RWPE1 (cell line): ENCODE data around the gene METAP1D.

Source experiments
- CTCF ChIA-PET: fragments of 350-600 bp; sonication (Branson Sonifier 250); formaldehyde crosslinking; extraction: SDS; loops from one replicate; lab custom pipeline; 2021; lab: Yijun Ruan, JAX
- POLR2A ChIA-PET: fragments of 400-600 bp; formaldehyde crosslinking; extraction: SDS; loops from one replicate; lab custom pipeline; 2020; ENCODE audit warnings: antibody characterized with exemption; ENCODE audit not compliant: low non-redundant PET; lab: Yijun Ruan, JAX
- DNase-seq: peaks from one replicate; pipeline ENCODE4 v3.0.0; 2012; ENCODE audit warnings: low spot score
- H3K27ac ChIP-seq: fragments of 450-650 bp; 2 replicates; pipeline ENCODE4 v1.5.1; 2017
- TF ChIP-seq, protein P1 (sequence below): fragments of 450-650 bp; conservative IDR thresholded peaks from 2 replicates; pipeline ENCODE4 v1.5.1; 2017; ENCODE audit warnings: low read depth, mild to moderate bottlenecking

METAP1D gene

DNA sequence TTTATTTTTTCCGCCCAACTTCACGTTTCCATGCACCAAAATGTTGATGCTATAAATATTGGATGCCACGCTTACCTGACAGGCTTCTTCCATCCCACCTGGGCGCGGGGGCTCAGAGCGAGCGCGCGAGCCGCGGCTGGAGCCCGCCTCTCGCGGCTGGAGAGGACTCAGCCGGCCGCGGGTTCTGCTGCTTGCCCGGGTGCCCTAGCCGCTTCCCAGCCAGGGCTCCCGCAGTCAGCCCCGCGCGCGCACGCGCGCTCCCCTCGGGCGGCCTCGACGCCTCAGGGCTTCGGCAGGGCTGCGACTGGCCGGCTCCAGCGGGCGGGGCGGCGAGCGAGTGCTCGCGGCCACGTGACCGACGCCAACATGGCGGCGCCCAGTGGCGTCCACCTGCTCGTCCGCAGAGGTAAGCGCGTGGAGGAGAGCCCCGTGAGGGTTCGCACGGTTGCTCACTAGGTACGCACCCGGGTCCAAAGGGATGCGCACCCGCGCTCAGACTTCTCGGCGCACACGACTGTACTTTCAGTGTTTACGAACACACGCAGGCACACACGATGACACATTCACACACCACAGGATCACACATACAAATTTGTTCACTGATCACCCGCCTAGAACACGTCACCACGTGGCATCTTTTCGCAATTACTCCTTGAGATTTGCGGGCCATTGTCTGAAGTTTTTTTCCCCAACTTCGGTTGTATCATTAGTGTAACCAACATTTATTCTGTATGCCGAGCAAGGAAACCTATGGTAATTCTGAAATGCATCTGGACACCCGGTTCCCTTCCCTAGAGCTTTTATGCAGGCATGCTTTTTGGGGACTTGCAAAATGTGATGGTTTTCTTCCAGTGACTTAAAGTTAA lies at the start of gene METAP1D:
Gene METAP1D (plus strand): TSS at position 350 of the 866 bp plus-strand sequence. CDS start 17 bp downstream, at position 367.
- peak; percentile 86 for DNase-seq
- peak within 1 kb of the TSS; percentile 77 for H3K27ac ChIP-seq
- POLR2A ChIA-PET = interaction anchor here (0.6 kb wide), 1 partner anchor 48 kb away, joined by 4 read pairs; no protein-coding TSS in a partner anchor
- TF ChIP-seq, protein P1, sequence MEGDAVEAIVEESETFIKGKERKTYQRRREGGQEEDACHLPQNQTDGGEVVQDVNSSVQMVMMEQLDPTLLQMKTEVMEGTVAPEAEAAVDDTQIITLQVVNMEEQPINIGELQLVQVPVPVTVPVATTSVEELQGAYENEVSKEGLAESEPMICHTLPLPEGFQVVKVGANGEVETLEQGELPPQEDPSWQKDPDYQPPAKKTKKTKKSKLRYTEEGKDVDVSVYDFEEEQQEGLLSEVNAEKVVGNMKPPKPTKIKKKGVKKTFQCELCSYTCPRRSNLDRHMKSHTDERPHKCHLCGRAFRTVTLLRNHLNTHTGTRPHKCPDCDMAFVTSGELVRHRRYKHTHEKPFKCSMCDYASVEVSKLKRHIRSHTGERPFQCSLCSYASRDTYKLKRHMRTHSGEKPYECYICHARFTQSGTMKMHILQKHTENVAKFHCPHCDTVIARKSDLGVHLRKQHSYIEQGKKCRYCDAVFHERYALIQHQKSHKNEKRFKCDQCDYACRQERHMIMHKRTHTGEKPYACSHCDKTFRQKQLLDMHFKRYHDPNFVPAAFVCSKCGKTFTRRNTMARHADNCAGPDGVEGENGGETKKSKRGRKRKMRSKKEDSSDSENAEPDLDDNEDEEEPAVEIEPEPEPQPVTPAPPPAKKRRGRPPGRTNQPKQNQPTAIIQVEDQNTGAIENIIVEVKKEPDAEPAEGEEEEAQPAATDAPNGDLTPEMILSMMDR = no peak
- CTCF ChIA-PET = interaction anchor here (0.9 kb wide), 1 partner anchor 13 kb away, joined by 3 read pairs; no protein-coding TSS in a partner anchor

DNA sequence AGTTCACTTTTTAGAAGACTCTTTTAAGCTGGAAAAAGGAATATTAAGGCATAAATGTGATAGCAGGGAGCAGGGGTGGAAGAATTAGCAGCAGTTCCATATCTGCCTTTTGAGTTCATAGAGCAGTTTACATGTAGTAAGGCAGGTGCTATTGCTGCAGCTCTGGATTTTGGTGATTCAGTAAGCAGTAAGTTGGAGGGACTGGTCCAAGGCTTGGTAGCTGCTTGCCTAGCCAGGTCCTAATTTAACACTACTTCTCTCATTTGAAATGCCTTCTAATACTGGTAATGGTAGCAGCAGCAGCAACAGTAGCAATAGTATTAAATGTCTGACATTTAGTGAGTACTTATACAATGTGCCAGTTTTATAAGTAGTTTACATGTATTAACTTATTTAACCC lies 47.5 kb upstream of the METAP1D start:
- ChIA-PET POLR2A (no interaction called here), CTCF (no interaction called here)
- DNase-seq = no peak
- TF ChIP-seq, protein P1 = no peak
- H3K27ac ChIP-seq = no peak overlapping the region

DNA sequence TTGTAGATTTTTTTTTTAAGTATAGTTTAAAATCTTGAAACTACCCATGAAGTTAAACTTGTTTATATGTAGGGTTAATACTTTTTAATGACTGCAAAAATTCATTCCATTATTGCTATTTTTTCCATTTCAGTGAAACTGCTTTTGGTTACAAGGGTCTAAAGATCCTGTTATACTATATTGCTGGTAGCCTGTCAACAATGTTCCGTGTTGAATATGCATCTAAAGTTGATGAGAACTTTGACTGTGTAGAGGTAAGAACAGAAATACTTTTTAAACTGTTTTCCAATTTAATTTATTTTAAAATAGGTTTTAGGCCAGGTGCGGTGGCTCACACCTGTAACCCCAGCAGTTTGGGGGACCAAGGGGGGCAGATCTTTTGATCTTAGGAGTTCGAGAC lies 47.0 kb upstream of the METAP1D start:
- ChIA-PET CTCF (no interaction called here), POLR2A (no interaction called here)

DNA sequence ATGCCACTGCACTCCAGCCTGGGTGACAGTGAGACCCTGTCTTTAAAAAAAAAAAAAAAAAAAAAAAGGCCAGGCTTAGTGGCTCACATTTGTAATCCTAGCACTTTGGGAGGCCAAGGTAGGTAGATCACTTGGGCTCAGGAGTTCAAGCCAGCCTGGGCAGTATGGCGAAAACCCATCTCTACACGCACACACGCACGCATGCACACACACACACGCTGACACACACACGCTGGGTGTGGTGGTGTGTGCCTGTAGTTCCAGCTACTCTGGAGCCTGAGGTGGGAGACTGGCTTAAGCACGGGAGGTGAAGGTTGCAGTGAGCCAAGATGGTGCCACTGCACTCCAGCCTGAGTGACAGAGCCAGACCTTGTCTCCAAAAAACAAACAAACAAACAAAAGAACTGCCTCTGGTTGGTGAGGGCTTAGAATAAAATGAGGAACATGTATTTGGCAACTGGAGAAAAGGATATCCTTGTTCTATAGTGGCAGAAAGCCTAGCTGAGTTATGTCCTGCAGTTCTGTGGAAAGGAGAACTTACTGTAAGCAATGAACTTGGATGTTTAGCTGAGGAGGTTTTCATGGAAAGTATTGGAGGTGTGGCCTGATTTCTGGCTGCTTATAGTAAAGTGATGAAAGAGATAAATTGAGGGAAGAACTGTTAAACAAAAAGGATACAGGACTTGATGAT lies 43.5 kb upstream of the METAP1D start:
- H3K27ac ChIP-seq = no peak overlapping the region
- TF ChIP-seq, protein P1 = no peak
- ChIA-PET POLR2A (no interaction called here), CTCF (no interaction called here)
- DNase-seq = no peak

More for the DNA sequence above, 47.0 kb upstream of the METAP1D start:
- TF ChIP-seq, protein P1 = no peak
- no peak for DNase-seq
- 0 out of 2 replicates have a peak overlapping the region, but pooled peaks have one; percentile 26 for H3K27ac ChIP-seq

DNA sequence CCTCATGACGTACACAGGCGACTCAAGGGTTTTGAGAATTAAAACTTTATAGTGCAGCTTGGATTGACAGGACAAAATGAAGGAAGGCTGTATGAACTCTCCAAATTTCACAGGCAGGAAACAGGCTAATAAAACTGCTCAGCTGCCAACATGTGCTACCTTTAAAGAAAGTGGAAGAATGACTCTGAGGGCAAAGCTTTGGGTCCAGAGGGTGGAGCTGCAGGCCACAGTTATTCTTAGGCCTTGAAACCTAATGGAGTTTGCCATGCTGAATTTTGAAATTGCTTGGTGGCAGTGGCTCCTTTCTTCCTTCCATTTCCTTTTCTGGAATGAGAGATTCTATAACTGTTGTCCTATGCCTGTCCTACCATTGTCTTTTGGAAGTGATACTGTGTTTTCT lies 42.7 kb upstream of the METAP1D start:
- POLR2A ChIA-PET = no interaction called here
- CTCF ChIA-PET = no interaction called here
- no peak for DNase-seq
- H3K27ac ChIP-seq = no peak overlapping the region
- TF ChIP-seq, protein P1 = no peak

DNA sequence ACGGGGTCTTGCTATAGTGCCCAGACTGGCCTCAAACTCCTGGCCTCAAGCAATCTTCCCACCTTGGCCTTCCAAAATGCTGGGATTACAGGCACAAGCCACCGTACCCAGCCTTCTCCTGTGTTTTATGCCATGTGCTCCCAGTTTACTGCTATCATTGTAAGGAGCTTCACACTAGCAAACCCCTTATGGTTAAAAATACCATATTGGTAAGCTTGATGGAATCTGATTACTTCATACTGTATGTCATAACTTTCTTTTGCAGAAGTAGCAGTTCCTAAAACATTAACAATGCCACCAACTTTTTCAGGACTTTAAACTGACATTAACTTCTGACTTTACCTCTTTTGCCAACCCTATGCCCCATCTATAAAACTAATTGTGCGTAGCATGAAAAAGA lies 41.3 kb upstream of the METAP1D start:
- TF ChIP-seq, protein P1 = no peak
- CTCF ChIA-PET = interaction anchor here (0.6 kb wide), 1 partner anchor 359 kb away, joined by 3 read pairs; no protein-coding TSS in a partner anchor
- peak; percentile 3 for DNase-seq
- POLR2A ChIA-PET = no interaction called here
- no peak overlapping the region for H3K27ac ChIP-seq
